ENCODE results near the gene SLC10A7. TPM values are rescaled to one million over a fixed set of nuclear protein-coding genes. Genes with fewer than 3 reads are reported as not detected.

Gene SLC10A7
- total RNA-seq, 4 donors from 2014 or later = 12.0 to 56.1 (median 15.9) TPM

- DNase-seq = no peak
- in situ Hi-C loops (cut with MboI; ENCODE audit: low pct_ligation_motif_present in 1 of 4, low pct_unique_long_range_greater_than_20kb in 1 of 4, low sequenced_read_pairs in 3 of 4) (loop anchor here (25.0 kb wide), 2 partner anchors 564 to 739 kb away; no protein-coding TSS in a partner anchor), intact Hi-C loops (cut with DNase I; ENCODE audit: low total_unique reads) (no loop called here)
- Histone ChIP-seq H3K27ac (no peak overlapping the region), H3K36me3 (no peaks in the 10 kb centered on the region), H3K4me1 (no peaks in the 10 kb centered on the region), H3K27me3 (no peaks in the 10 kb centered on the region), H3K4me3 (no peak overlapping the region), H3K9me3 (no peaks in the 10 kb centered on the region)
- no peak for TF ChIP-seq CTCF (IDR thresholded peaks at IDR 0.05)
- no peak for TF ChIP-seq POLR2A (IDR thresholded peaks at IDR 0.05)
- TF ChIP-seq EP300 (IDR thresholded peaks at IDR 0.05; ENCODE audit: low read depth) = no peak
- TF ChIP-seq POLR2AphosphoS5 (IDR thresholded peaks at IDR 0.05) = no peak
- 63 to 75% methylated on average over 2 of the region's 2 CpGs for WGBS, 2 donors (ENCODE audit: low coverage in 1 of 2)
Measured at GRCh38 chr4:146347822-146348221, 173.9 kb downstream of the SLC10A7 start.

- no peak overlapping the region for H3K27ac ChIP-seq
- no peak for DNase-seq
- H3K27me3 ChIP-seq = no peaks in the 10 kb centered on the region
- H3K4me3 ChIP-seq = no peak overlapping the region
- H3K36me3 ChIP-seq = no peaks in the 10 kb centered on the region
- intact Hi-C loops (cut with DNase I; ENCODE audit: low total_unique reads) = no loop called here
- 63 to 77% methylated on average over 1 of the region's 1 CpG for WGBS, 2 donors (ENCODE audit: low coverage in 1 of 2)
- H3K9me3 ChIP-seq = no peaks in the 10 kb centered on the region
- TF ChIP-seq EP300 (IDR thresholded peaks at IDR 0.05; ENCODE audit: low read depth) (no peak), CTCF (IDR thresholded peaks at IDR 0.05) (no peak), POLR2A (IDR thresholded peaks at IDR 0.05) (no peak), POLR2AphosphoS5 (IDR thresholded peaks at IDR 0.05) (no peak)
- H3K4me1 ChIP-seq = no peaks in the 10 kb centered on the region
- in situ Hi-C loops (cut with MboI; ENCODE audit: low pct_ligation_motif_present in 1 of 4, low pct_unique_long_range_greater_than_20kb in 1 of 4, low sequenced_read_pairs in 3 of 4) = loop anchor here (25.0 kb wide), 2 partner anchors 566 to 741 kb away; no protein-coding TSS in a partner anchor
Measured at GRCh38 chr4:146346276-146346675, 175.5 kb downstream of the SLC10A7 start.

GRCh38 chr4:146343776-146344175, 178.0 kb downstream of the SLC10A7 start:
- no peaks in the 10 kb centered on the region for H3K4me1 ChIP-seq
- TF ChIP-seq CTCF (IDR thresholded peaks at IDR 0.05) (no peak), EP300 (IDR thresholded peaks at IDR 0.05; ENCODE audit: low read depth) (no peak), POLR2AphosphoS5 (IDR thresholded peaks at IDR 0.05) (no peak), POLR2A (IDR thresholded peaks at IDR 0.05) (no peak)
- H3K9me3 ChIP-seq = no peaks in the 10 kb centered on the region
- in situ Hi-C loops (cut with MboI; ENCODE audit: low pct_ligation_motif_present in 1 of 4, low pct_unique_long_range_greater_than_20kb in 1 of 4, low sequenced_read_pairs in 3 of 4) = loop anchor here (25.0 kb wide), 2 partner anchors 569 to 744 kb away; no protein-coding TSS in a partner anchor
- 82 to 86% methylated on average over 2 to 3 of the region's 3 CpGs for WGBS, 2 donors (ENCODE audit: low coverage in 1 of 2)
- H3K36me3 ChIP-seq = no peaks in the 10 kb centered on the region
- DNase-seq = no peak
- intact Hi-C loops (cut with DNase I; ENCODE audit: low total_unique reads) = no loop called here
- no peak overlapping the region for H3K27ac ChIP-seq
- no peak overlapping the region for H3K4me3 ChIP-seq
- no peaks in the 10 kb centered on the region for H3K27me3 ChIP-seq

GRCh38 chr4:146343199-146343598, 178.5 kb downstream of the SLC10A7 start:
- in situ Hi-C loops (cut with MboI; ENCODE audit: low pct_ligation_motif_present in 1 of 4, low pct_unique_long_range_greater_than_20kb in 1 of 4, low sequenced_read_pairs in 3 of 4) = loop anchor here (25.0 kb wide), 2 partner anchors 569 to 744 kb away; no protein-coding TSS in a partner anchor
- no peaks in the 10 kb centered on the region for H3K9me3 ChIP-seq
- H3K36me3 ChIP-seq = no peaks in the 10 kb centered on the region
- no peak for DNase-seq
- no peak for TF ChIP-seq EP300 (IDR thresholded peaks at IDR 0.05; ENCODE audit: low read depth)
- TF ChIP-seq POLR2A (IDR thresholded peaks at IDR 0.05) = no peak
- TF ChIP-seq POLR2AphosphoS5 (IDR thresholded peaks at IDR 0.05) = no peak
- no peak for TF ChIP-seq CTCF (IDR thresholded peaks at IDR 0.05)
- no peaks in the 10 kb centered on the region for H3K4me1 ChIP-seq
- no peaks in the 10 kb centered on the region for H3K27me3 ChIP-seq
- H3K4me3 ChIP-seq = no peak overlapping the region
- H3K27ac ChIP-seq = no peak overlapping the region
- intact Hi-C loops (cut with DNase I; ENCODE audit: low total_unique reads) = no loop called here
